Dermis microvascular lymphatic vessel endothelial cell (primary cell): Measurements from ENCODE around the gene ARHGAP15. TPM values are rescaled to one million over a fixed set of nuclear protein-coding genes. Genes with fewer than 3 reads are reported as not detected.

ENCODE experiments used
- DNase-seq, 2 donors: peaks; one replicate each; pipeline versions ENCODE4 v3.0.0 to v3.0.0-alpha.2; 2010; ENCODE audit warnings: low read depth in 2 of 2
- total RNA-seq: library from RNA; depleted of rRNA; stranded (reverse); fragments of >200 nt; gene quantifications from 2 replicates; pipeline ENCODE4 v1.2.1, GENCODE V29; 2014

Gene ARHGAP15
- total RNA-seq, 1 donor from 2014 or later, result under 0.01 TPM

- no peak for DNase-seq
Observed at GRCh38 chr2:143572421-143572820, 443.2 kb downstream of the ARHGAP15 start.

- DNase-seq, result no peak
Observed at GRCh38 chr2:143574069-143574468, 444.9 kb downstream of the ARHGAP15 start.

- peak in 1 of 2 donors; percentile 1 for DNase-seq
Observed at GRCh38 chr2:143575340-143575739, 446.1 kb downstream of the ARHGAP15 start.

- DNase-seq, result no peak
Observed at GRCh38 chr2:143577489-143577888, 448.3 kb downstream of the ARHGAP15 start.

DNA sequence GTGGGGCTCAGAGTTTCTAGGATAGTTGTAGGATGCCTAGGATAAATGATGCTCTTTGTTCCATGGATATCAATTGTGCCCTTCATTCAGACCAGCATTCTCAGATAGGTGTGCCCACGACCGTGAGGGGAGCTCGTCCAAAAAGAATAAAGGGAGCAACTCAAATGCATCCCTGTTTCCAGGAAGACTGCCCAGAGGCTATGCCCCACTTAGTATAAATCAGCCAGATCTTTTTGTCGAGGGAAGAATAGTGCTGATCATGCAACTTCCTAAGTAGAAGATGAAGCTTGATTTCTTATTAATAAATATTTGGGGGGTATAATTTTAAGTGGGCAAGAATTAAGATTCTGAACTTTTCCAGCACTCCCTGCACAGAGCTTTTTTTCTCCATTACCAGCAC lies 450.2 kb downstream of the ARHGAP15 start:
- DNase-seq, result no peak

- DNase-seq, result no peak
Observed at GRCh38 chr2:143581134-143581533, 451.9 kb downstream of the ARHGAP15 start.

DNA sequence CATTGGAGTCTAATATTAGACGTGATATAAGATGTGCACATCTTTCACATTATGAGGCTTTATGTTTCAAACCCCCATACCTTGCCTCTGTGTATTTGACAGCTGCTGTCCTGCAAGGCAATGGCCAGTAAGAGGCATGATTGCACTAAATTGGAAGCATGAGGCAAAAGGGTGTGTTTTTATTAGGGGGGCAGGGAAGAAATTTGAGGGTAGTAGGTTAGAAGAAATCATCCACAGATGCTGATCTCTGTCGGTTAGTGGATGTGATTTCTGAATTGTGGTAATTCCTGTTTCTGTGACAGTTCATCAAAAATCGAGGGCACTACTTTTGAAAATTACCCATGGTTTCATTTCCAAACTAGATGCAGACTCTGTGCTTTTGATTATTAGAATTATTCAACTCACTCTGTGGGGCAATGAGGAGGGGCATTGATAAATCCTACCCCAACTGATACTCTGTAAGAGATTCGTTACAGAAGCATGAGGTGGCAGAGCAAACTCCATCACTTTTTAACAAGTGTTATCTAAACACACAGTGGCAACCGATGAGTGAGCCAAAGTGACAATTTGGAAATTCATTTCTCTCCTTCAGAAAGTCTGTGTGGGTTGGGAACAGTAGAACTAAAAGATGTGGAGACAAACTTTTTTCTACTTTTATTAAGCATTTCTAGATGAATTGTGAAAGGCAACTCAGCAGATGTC lies 453.0 kb downstream of the ARHGAP15 start:
- DNase-seq, result no peak

GRCh38 chr2:143584936-143585335 lies 455.7 kb downstream of the ARHGAP15 start:
- DNase-seq, result no peak

DNA sequence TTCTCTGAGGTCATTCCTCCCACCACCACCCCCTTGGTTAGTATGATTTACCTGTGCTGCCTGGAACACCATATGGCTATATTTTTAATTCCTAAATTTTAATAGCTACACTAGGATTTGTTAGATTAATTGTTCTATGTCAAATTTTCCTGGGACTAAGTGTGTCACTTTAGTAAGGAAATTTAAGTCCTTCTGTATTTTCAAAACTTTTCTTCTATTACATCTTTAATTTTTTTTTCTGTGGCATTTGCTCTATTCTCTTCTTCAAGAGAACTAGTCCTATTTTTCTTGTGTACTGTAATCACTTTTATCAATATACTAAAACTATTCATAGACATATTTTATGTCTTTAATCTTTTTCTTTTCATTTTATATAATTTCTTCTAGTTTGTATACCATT lies 456.9 kb downstream of the ARHGAP15 start:
- no peak for DNase-seq

DNA sequence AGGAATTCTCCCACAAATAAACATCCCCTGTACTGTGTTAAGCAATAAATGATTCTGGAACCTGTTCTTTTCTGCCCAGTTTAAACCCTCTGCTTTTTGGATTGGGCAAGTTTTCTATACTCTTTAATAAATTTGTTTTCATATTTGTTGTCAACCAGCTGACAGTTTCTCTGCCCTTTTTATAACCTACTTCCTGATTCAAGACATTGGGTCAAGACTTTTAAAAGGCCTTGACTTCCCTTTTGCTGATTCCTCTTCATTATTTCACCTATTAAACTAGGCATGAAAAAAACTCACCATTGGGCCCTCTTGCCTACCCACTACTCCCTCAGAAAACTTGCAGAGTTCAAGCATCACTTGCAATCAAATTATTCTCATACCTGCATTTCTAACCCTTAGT lies 459.5 kb downstream of the ARHGAP15 start:
- DNase-seq, result no peak

- DNase-seq, result no peak
Observed at GRCh38 chr2:143594161-143594560, 464.9 kb downstream of the ARHGAP15 start.

DNA sequence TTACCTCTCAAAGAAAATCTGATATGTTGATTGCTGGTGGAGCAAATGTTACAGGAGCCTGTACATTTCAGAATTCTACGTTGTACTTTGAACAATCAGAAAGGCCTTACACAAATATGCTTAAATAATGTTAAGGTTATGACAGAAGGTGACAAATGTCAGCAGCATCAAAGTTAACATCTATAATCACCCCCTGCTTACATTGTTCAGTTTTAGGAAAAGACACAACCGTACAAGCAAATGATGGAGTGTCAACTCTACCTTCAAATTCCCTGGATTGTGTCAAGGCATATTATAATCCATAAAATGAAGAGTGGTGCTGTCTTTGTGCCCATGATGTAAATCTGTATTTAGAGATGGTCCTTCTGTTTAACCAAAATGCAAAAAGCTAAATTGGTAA lies 465.5 kb downstream of the ARHGAP15 start:
- DNase-seq, result no peak

DNA sequence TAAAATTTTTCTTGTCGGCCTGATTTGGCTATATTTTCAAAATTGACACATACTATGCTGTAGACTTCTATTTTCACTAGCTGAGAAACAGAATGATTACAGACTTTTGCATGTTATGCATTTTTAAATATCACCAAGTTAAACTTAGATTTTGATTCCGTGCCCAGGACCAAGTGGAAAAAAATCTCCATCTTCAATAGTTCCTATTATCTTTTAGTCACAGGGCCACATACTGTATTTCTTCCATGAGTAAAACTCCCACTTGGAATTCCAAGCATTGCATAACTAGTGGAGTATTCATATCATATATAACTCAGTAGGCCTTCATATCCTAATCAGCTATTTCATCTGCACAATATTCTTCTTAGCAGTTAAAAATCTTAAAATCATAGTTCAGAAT lies 470.9 kb downstream of the ARHGAP15 start:
- no peak for DNase-seq

DNA sequence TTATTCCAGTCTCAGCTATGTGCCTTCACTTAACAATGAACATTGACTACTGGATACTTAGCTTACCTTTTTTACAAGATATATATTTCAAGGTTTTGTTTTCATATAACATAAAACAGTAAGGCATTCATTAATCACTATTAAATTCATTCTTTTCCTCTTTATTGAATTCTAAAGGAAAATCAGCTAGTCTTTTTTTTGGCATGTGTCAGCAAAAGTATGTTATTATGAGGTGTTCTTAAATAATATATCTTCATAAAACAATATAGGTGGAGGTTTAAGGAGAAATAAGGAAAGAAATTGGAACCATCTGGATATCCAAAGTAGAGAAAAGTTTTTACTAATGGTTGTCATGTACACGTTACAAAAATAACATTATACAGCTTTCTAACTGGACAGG lies 472.6 kb downstream of the ARHGAP15 start:
- no peak for DNase-seq

GRCh38 chr2:143603035-143603655 lies 473.9 kb downstream of the ARHGAP15 start:
- DNase-seq, result no peak

- DNase-seq, result no peak
Observed at GRCh38 chr2:143603846-143604565, 474.8 kb downstream of the ARHGAP15 start.

DNA sequence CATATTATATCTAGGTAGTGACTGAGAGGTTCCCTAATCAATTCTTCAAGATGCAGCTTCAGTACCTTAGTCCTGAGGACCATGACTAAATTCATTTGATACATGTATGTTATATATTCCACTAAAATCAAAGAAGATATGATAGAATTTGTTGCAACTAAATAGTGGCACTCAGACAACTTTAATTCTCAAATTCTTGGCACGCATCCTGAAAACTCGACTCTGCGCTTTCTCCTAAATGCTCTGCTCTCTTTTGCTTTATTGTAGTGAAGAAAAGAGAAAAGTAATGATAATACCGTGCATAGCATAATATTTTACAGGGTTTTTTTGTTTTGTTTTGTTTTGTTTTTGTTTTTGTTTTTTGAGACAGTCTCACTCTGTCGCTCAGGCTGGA lies 475.3 kb downstream of the ARHGAP15 start:
- DNase-seq, result no peak

GRCh38 chr2:143607231-143608062 lies 478.2 kb downstream of the ARHGAP15 start:
- no peak for DNase-seq

GRCh38 chr2:143608063-143608423 lies 478.8 kb downstream of the ARHGAP15 start:
- no peak for DNase-seq

GRCh38 chr2:143608758-143609157 lies 479.5 kb downstream of the ARHGAP15 start:
- DNase-seq, result no peak

DNA sequence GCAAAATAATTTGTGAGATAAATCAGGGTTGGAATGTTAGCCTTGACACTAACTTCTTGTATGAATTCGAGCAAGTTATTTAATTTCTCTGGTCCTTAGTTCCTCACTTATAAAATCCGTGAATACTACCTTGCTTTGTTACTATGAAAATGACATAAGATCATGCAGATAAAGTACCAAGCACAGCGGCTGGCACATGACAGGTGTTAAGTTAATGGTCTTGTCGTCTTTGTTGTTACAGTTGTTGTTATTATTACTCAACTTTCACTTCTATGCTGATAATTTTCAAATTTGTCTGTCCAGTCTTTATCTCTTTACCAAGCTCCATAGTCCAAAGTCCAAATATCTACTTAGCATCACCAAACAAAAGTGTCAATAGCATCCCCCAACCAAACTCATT lies 482.1 kb downstream of the ARHGAP15 start:
- no peak for DNase-seq

DNA sequence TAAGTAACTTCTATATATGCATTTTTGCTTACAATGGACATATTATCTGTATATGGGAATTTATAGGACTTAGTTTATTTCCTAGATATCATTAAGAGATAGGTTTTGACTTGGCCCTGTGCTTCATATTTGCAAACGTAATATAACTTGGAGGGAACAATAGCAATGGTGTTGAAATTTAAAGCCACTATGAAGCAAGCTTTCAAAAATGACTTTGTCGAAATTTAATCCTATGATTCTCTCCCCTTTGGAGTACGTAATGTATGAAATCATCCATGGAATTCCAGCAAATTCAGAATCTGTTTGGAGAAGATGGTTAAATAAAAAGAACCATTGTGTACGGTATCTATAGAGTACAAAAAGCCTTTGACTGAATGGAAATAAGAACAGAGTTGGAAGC lies 486.3 kb downstream of the ARHGAP15 start:
- no peak for DNase-seq
